HEK293 (cell line): ENCODE measurements around the gene CIROP.

Experiments used
- CTCF ChIA-PET: fragments of 350-600 bp; formaldehyde crosslinking; extraction: SDS; loops from one replicate; lab custom pipeline; 2021; ENCODE audit warnings: antibody characterized with exemption; lab: Yijun Ruan, JAX
- POLR2A ChIA-PET: fragments of 300-600 bp; formaldehyde crosslinking; extraction: SDS; loops from one replicate; lab custom pipeline; 2020; ENCODE audit warnings: antibody characterized with exemption, inconsistent platforms; lab: Yijun Ruan, JAX
- H3K27ac ChIP-seq: fragments of 200-500 bp; sonication (Bioruptor generic); 2 replicates; pipeline ENCODE4 v1.5.1; 2014; ENCODE audit warnings: low read depth, low read length, control low read depth, inconsistent platforms; ENCODE audit errors: extremely low read depth
- H3K36me3 ChIP-seq, 2 experiments: fragments of 200-500 bp in 1 of 2; sonication (Bioruptor generic) in 1 of 2; 1 replicate in 1 of 2; 2 replicates in 1 of 2; pipeline ENCODE4 v1.5.1; 2014 to 2017; ENCODE audit warnings: inconsistent platforms in 2 of 2, low read length in 2 of 2; ENCODE audit not compliant: control insufficient read depth in 2 of 2, insufficient read depth in 1 of 2
- H3K4me1 ChIP-seq: fragments of 200-500 bp; sonication (Bioruptor generic); 2 replicates; pipeline ENCODE4 v1.5.1; 2014; ENCODE audit warnings: mild to moderate bottlenecking, low read length, inconsistent platforms; ENCODE audit not compliant: control insufficient read depth, insufficient read depth
- H3K4me3 ChIP-seq: 2 replicates; pipeline ENCODE4 v1.5.1; 2011; ENCODE audit warnings: low read depth, mild to moderate bottlenecking, control low read depth, low read length, moderate library complexity
- H3K9me3 ChIP-seq: fragments of 200-500 bp; sonication (Bioruptor generic); 2 replicates; pipeline ENCODE4 v1.5.1; 2014; ENCODE audit warnings: low read depth, low read length, inconsistent platforms; ENCODE audit not compliant: control insufficient read depth, insufficient read depth
- OSR2 ChIP-seq: fragments of 450-650 bp; formaldehyde crosslinking; IDR thresholded peaks from 2 replicates; pipeline ENCODE4 v1.5.1; 2016; ENCODE audit warnings: missing biosample characterization, missing genetic modification characterization
- PRDM1 ChIP-seq: fragments of 450-650 bp; formaldehyde crosslinking; IDR thresholded peaks from 2 replicates; pipeline ENCODE4; 2016; ENCODE audit warnings: missing biosample characterization, missing genetic modification characterization
- SP2 ChIP-seq: fragments of 450-650 bp; formaldehyde crosslinking; IDR thresholded peaks from 2 replicates; pipeline ENCODE4 v1.5.1; 2016; ENCODE audit warnings: missing biosample characterization, missing genetic modification characterization
- ZBTB17 ChIP-seq: fragments of 450-650 bp; formaldehyde crosslinking; IDR thresholded peaks from 2 replicates; pipeline ENCODE4 v1.5.1; 2016; ENCODE audit warnings: missing biosample characterization, missing genetic modification characterization
- ZEB2 ChIP-seq: fragments of 450-650 bp; formaldehyde crosslinking; IDR thresholded peaks from 2 replicates; pipeline ENCODE4 v1.5.1; 2016; ENCODE audit warnings: missing biosample characterization, missing genetic modification characterization
- ZNF521 ChIP-seq: fragments of 450-650 bp; formaldehyde crosslinking; IDR thresholded peaks from 2 replicates; pipeline ENCODE4 v1.5.1; 2017; ENCODE audit warnings: missing biosample characterization, mild to moderate bottlenecking, missing genetic modification characterization
- ZNF664 ChIP-seq: fragments of 450-650 bp; formaldehyde crosslinking; IDR thresholded peaks from 2 replicates; pipeline ENCODE4 v1.5.1; 2016; ENCODE audit warnings: missing biosample characterization, missing genetic modification characterization
- TF ChIP-seq, protein P1 (sequence below): fragments of 450-650 bp; formaldehyde crosslinking; IDR thresholded peaks from 2 replicates; pipeline ENCODE4 v1.5.1; 2016; ENCODE audit warnings: missing biosample characterization, missing genetic modification characterization, borderline replicate concordance
- TF ChIP-seq, protein P2 (sequence below): fragments of 450-650 bp; formaldehyde crosslinking; IDR thresholded peaks from 2 replicates; pipeline ENCODE4 v1.5.1; 2016; ENCODE audit warnings: missing biosample characterization, missing genetic modification characterization
- TF ChIP-seq, protein P3 (sequence below): fragments of 450-650 bp; formaldehyde crosslinking; IDR thresholded peaks from 2 replicates; pipeline ENCODE4 v1.5.1; 2016; ENCODE audit warnings: missing biosample characterization, missing genetic modification characterization
- TF ChIP-seq, protein P4 (sequence below): fragments of 450-650 bp; formaldehyde crosslinking; IDR thresholded peaks from 2 replicates; pipeline ENCODE4 v1.5.1; 2016; ENCODE audit warnings: missing biosample characterization, missing genetic modification characterization
- TF ChIP-seq, protein P5 (sequence below): fragments of 450-650 bp; formaldehyde crosslinking; IDR thresholded peaks from 2 replicates; pipeline ENCODE4 v1.5.1; 2016; ENCODE audit warnings: missing biosample characterization, missing genetic modification characterization

Gene CIROP

DNA sequence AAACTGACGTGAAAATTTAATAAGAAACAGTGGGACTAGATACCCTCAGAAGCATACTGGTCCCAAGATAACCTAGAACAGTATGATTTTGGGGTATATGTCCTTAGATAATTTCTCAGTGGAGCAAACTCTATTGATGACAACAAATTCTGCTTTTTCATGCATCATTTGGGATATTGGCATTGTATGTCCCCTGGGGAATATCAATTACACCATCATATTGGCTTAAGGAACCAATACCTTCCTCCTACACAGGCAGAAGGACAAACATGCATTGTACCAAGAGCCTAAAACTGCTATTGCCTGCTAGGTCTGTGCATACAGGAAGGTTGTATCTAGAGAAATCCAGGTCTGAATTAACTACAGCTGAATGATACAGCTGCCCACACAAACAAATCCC, 29.9 kb downstream of the CIROP start (continued):
- TF ChIP-seq, protein P1, sequence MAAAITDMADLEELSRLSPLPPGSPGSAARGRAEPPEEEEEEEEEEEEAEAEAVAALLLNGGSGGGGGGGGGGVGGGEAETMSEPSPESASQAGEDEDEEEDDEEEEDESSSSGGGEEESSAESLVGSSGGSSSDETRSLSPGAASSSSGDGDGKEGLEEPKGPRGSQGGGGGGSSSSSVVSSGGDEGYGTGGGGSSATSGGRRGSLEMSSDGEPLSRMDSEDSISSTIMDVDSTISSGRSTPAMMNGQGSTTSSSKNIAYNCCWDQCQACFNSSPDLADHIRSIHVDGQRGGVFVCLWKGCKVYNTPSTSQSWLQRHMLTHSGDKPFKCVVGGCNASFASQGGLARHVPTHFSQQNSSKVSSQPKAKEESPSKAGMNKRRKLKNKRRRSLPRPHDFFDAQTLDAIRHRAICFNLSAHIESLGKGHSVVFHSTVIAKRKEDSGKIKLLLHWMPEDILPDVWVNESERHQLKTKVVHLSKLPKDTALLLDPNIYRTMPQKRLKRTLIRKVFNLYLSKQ (tag by site-specific recombination) = no peak
- TF ChIP-seq, protein P2, sequence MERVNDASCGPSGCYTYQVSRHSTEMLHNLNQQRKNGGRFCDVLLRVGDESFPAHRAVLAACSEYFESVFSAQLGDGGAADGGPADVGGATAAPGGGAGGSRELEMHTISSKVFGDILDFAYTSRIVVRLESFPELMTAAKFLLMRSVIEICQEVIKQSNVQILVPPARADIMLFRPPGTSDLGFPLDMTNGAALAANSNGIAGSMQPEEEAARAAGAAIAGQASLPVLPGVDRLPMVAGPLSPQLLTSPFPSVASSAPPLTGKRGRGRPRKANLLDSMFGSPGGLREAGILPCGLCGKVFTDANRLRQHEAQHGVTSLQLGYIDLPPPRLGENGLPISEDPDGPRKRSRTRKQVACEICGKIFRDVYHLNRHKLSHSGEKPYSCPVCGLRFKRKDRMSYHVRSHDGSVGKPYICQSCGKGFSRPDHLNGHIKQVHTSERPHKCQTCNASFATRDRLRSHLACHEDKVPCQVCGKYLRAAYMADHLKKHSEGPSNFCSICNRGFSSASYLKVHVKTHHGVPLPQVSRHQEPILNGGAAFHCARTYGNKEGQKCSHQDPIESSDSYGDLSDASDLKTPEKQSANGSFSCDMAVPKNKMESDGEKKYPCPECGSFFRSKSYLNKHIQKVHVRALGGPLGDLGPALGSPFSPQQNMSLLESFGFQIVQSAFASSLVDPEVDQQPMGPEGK (tag by site-specific recombination) = no peak

DNA sequence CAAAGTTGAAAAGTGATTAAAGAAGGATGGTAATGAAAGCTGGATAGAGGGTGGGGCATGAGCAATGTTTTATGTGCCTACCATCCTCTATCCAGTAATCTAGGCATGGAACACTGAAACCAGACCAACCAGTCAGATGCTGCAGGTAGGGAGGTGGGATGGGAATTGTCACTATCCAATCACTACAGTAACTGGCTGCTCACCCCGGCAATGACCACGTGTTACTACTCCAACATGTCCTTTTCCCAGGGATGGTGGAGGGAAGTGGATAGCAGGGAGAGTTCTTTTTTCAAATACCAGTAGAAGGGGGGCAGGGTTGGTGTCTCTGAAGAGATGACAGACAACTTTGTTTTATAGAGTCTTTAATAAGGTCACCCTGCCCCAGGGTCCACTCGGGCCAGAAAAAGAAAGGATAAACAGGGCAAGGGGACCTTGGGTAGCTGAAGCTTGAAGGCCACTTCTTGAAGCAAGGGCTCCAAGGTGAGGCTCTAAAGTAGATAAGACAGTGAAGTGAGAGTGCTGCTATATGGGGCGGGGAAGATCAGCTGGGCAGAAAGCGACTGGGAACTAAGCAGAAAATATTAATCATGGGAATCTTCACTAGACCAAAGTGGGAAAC, 32.8 kb downstream of the CIROP start:
- Histone ChIP-seq H3K36me3 (peaks cover 25 to 60% of the 10 kb centered on the region in 2 experiments), H3K4me3 (no peak overlapping the region), H3K27ac (peak overlapping the region; percentile 84), H3K4me1 (peaks cover 16% of the 10 kb centered on the region), H3K9me3 (no peaks in the 10 kb centered on the region)
- ChIA-PET POLR2A (interaction anchor here (0.6 to 3.5 kb wide), 14 partner anchors 8 to 249 kb away, joined by 3 to 48 read pairs (median 4); partner anchors contain the start of genes ACIN1, AJUBA, C14orf119 and PABPN1), CTCF (interaction anchor here (0.6 to 4.0 kb wide), 13 partner anchors 10 to 136 kb away, joined by 3 to 21 read pairs (median 7); partner anchors contain the start of genes ACIN1, C14orf119 and CDH24)
- TF ChIP-seq, protein P3, sequence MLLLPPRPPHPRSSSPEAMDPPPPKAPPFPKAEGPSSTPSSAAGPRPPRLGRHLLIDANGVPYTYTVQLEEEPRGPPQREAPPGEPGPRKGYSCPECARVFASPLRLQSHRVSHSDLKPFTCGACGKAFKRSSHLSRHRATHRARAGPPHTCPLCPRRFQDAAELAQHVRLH = 0 out of 2 replicates have a peak, but pooled peaks have one; percentile 6
- TF ChIP-seq ZNF521 (tag by site-specific recombination) (no peak), PRDM1 (0 out of 2 replicates have a peak, but pooled peaks have one; percentile 23), OSR2 (tag by site-specific recombination) (0 out of 2 replicates have a peak, but pooled peaks have one; percentile 0), ZEB2 (0 out of 2 replicates have a peak, but pooled peaks have one; percentile 9), ZBTB17 (tag by site-specific recombination) (peak; percentile 60; the same call in 1 of the 2 replicates), ZNF664 (tag by site-specific recombination) (no peak), SP2 (tag by site-specific recombination) (peak; percentile 22; the same call in 1 of the 2 replicates)
- TF ChIP-seq, protein P4, sequence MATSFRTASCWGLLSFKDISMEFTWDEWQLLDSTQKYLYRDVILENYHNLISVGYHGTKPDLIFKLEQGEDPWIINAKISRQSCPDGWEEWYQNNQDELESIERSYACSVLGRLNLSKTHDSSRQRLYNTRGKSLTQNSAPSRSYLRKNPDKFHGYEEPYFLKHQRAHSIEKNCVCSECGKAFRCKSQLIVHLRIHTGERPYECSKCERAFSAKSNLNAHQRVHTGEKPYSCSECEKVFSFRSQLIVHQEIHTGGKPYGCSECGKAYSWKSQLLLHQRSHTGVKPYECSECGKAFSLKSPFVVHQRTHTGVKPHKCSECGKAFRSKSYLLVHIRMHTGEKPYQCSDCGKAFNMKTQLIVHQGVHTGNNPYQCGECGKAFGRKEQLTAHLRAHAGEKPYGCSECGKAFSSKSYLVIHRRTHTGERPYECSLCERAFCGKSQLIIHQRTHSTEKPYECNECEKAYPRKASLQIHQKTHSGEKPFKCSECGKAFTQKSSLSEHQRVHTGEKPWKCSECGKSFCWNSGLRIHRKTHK (tag by site-specific recombination) = no peak
- TF ChIP-seq, protein P5, sequence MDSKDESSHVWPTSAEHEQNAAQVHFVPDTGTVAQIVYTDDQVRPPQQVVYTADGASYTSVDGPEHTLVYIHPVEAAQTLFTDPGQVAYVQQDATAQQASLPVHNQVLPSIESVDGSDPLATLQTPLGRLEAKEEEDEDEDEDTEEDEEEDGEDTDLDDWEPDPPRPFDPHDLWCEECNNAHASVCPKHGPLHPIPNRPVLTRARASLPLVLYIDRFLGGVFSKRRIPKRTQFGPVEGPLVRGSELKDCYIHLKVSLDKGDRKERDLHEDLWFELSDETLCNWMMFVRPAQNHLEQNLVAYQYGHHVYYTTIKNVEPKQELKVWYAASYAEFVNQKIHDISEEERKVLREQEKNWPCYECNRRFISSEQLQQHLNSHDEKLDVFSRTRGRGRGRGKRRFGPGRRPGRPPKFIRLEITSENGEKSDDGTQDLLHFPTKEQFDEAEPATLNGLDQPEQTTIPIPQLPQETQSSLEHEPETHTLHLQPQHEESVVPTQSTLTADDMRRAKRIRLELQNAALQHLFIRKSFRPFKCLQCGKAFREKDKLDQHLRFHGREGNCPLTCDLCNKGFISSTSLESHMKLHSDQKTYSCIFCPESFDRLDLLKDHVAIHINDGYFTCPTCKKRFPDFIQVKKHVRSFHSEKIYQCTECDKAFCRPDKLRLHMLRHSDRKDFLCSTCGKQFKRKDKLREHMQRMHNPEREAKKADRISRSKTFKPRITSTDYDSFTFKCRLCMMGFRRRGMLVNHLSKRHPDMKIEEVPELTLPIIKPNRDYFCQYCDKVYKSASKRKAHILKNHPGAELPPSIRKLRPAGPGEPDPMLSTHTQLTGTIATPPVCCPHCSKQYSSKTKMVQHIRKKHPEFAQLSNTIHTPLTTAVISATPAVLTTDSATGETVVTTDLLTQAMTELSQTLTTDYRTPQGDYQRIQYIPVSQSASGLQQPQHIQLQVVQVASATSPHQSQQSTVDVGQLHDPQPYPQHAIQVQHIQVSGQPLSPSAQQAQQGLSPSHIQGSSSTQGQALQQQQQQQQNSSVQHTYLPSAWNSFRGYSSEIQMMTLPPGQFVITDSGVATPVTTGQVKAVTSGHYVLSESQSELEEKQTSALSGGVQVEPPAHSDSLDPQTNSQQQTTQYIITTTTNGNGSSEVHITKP (tag by site-specific recombination) = peak; percentile 54; the same call in 1 of the 2 replicates
